IPS-NIHi7 (cell line): ENCODE results near the gene ZNF318.
A peak's percentile ranks its signal among the peaks of the same experiment; 100 is the strongest.
"Not testable (repeated sequence)": the region's sequence is repeated elsewhere in the genome, so short reads cannot be mapped to it uniquely, and the experiment has no call there.

Source experiments
- DNase-seq: peaks from one replicate; pipeline ENCODE4 v3.0.0; 2012; ENCODE audit warnings: mixed read lengths; ENCODE audit errors: extremely low spot score

ZNF318 gene

DNA sequence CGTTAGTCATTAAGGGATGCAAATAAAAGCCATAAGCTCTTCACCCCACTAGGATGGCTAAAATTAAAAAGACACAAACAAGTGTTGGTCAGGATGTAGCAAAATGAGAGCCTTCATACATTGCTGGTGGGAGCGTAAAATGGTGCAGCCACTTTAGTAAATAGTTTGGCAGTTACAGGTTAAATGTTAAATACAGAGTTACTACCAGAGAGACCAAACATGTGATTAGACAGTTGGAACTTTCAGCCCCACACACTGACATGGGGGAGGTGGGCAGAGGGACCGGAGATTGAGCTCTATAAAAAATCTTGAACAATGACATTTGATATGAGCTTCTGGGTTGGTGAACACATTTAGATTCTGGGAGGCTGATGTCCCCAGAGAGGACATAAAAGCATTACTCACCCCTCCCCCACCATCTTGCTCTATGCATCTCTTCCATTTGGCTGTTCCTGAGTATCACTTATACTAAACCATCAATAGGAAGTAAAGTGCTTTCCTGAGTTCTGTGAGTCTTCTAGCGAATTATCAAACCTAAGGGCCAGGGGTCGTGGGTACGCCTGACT is 20.4 kb upstream of the ZNF318 start:
- no peak for DNase-seq

DNA sequence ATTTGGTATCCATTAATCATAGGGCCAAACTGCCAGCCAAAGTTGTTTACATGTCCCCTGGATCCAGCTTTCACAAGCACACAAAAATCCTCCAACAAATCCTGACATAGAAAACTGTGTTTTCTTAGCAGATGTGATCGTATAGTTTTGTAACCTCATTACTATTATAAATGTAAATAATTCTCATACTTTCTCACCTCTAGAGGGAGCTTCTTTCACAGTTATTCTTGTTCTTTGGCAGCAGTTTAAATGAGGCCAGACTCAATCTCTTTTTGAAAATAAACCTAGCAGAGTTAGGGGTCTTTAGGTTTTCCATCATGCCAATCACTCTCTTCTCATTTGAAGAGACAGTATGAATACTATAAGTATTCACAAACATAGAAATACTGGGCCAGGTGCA is 17.0 kb upstream of the ZNF318 start:
- no peak for DNase-seq

DNA sequence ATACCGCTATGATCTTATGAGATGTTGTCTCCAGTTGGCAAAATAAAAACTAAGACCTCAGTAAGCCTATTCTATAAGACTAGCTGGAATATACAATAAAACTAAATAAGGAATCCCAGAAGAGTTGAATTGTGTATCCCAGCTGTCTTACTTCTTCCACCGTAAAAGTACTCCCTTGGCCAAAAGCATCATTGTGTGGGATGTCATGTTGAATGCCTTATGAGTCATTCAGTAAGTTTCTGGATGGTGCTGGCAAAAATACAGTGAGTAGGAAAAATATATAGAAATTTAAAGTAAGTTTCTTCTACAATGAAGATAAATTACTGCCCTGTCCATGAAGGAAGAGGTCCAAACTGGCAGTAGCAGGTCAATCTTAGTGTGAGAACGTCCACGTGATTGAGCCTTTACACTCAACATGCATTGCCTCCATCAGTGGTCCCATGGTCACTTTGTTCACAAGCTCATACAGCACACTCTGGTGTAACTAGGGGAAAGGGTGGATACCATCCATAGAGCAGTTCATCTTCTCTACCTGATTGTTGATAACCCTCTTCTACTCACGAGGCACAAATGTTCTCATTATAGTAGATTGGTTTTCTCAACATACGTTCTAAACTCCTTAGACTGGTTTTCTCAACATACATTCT is 13.7 kb upstream of the ZNF318 start:
- no peak for DNase-seq

DNA sequence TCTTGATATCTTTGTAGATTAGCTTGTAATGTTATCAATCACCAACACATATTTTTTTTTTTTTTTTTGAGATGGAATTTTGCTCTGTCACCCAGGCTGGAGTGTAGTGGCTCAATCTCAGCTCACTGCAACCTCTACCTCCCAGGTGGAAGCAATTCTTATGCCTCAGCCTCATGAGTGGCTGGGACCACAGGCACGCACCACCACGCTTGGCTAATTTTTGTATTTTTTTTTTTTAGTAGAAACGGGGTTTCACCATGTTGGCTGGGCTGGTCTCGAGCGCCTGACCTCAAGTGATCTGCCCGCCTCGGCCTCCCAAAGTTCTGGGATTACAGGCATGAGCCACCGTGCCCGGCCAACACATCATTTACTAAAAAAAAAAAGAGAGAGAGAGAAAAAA is 11.4 kb upstream of the ZNF318 start:
- DNase-seq, result not testable (repeated sequence)

DNA sequence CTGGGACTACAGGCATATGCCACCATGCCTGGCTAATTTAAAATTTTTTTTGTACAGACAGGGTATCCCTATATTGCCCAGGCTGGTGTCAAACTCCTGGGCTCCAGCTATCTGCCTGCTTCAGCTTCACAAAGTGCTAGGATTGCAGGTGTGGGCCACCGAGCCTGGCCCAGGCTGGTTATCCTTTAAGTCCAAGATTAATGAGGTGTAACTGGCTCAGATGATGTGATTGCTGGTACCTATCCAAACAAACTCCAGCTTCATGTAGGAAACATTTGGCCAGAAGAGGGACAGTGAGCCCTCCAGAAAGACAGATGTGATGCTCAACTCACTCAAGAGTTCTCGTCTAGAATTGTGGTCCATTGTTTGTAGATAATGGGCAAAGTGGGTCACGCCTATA is 9.2 kb upstream of the ZNF318 start:
- DNase-seq, result no peak

DNA sequence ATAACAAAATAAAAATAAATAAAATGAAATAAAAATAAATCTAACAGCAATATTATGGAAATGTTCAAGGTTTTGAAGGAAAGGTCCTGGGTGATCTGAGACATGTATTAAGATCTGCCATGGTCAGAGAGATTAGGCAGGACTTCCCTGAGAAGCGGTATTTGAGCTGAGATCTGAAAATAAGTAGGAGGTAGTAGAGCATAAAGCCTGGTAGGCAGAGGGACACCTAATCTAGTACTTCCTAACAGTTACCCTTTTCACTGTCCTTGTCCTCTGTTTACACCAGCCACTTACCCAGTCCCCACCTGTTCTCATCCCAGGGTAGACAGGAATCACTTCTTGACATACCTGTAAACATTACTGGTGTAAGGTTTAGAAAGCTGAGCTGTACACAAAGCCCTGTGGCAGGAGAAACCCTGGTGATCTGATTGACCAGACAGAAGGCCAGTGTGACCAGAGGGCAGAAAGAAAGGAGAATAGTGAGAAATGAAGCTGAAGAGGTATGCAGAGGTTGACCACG is 8.3 kb upstream of the ZNF318 start:
- no peak for DNase-seq

DNA sequence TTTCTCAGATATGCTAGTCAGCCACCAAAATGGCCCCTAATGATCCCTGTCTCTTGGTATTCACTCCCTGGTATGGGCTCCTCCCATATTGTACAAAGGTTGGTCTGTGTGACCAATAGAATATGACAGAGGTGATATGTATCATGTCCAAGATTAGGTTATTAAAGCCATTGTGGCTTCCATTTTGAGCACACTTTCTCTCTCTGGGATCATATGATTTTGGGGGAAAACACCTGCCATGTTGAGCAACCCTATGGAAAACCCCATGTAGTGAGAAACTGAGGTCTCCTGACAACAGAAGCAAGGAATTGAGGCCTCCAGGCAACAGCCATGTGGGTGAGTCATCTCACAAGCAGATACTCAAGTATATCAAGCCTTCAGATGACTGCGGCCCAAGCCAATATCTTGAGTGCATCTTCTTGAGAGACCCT is 7.1 kb upstream of the ZNF318 start:
- DNase-seq, result no peak

DNA sequence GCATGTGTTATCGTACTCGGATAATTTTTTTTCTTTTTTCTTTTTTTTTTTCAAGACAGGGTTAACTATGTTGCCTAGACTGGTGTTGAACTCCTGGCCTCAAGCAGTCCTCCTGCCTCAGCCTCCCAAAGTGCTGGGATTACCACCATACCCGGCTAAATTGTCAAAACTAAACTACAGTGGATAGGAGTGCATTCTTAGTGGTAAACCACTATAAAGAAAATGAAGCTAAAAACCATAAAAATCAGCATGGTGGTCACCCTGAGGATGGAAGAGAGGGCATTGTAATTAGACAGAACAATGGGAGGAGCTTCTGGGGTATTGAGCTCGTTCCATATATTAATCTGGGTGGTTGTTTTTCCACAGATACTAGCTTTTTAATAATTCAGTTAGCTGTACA is 6.2 kb upstream of the ZNF318 start:
- no peak for DNase-seq

DNA sequence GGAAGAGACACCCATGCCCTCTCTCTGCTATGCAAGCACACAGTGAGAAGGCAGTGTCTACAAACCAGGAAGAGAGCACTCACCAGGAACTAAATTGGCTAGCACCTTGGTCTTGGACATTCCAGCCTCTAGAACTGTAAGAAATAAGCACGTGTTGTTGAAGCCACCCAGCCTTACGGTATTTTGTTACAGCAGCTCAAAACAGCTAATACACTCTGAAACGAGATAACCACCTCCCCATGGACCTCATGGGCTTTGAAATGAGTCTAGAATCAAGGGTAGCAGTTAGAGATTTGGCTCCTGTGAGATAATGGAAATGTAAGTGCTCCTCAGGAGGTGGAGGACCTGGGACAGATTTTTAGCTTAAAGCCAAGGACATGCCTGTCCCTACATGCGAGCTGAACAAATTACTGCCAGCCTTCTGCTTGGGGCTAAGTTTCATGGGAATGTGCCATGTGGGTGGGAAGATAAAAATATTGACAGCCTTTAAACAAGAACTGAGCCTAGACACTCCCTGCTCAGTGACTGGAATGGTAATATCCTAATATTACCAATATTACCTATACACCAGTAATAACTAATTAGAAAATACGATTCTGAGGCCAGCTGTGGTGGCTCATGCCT is 3.9 kb upstream of the ZNF318 start:
- no peak for DNase-seq

DNA sequence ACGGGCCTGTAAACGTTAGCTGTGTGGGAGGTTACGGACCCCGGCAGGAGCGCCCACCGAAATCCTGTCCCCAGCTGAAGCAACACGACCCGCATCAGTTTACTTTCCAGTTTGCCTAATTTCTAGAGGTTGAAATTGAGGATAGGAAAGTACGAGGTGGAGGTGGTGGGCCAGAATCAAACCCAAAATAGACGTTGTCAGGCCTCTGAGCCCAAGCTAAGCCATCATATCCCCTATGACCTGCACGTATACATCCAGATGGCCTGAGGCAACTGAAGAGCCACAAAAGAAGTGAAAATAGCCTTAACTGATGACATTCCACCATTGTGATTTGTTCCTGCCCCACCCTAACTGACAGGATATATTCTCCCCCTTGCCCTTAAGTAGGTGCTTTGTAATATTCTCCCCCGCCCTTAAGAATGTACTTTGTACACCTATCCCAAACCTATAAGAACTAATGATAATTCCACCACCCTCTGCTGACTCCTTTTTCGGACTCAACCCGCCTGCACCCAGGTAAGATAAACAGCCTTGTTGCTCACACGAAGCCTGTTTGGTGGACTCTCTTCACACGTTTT is 645 bp upstream of the ZNF318 start:
- DNase-seq, result not testable (repeated sequence)

DNA sequence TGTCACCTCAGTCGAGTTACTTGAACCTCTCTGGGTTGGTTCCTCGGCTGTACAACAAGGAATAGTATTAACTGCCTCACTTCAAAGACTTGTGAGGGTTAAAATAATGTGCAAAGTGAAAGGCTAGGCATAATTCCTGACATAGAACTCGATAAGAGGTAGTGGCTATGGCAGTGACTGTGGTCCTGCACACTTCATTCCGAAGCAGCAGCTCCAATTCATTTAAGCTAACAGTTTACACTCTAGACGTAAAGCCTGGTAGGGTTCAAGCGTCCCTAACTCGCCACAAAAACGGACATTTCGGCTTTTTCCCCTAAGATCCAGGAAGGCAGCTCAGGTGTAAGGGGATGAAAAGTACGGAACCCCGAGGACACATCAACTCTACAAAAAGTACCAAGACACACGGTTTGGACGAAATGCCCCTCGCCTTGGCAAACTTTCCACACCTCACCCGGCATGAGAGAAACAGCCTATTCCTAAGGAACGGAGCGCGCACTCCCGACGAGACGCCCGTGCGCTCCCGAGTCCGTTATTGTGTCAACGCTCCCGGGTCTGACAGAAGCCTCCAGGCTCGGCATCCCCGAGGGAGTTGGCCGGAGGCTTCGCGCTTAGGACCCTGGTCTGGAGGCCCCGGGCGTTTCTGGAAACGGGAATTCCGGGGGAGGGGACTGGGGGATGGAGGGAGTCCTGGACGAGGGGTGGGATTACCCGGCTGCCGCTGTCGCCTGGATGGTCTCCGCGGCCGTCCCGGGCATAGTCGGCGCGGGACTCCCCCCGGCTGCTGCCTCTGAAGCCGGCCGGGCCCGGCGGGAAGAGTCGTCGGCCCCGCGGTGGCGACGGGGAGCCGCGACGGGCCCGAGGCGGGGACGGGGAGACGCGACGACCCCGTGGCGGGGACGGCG is 937 bp downstream of the ZNF318 start:
- peak; percentile 66 for DNase-seq

DNA sequence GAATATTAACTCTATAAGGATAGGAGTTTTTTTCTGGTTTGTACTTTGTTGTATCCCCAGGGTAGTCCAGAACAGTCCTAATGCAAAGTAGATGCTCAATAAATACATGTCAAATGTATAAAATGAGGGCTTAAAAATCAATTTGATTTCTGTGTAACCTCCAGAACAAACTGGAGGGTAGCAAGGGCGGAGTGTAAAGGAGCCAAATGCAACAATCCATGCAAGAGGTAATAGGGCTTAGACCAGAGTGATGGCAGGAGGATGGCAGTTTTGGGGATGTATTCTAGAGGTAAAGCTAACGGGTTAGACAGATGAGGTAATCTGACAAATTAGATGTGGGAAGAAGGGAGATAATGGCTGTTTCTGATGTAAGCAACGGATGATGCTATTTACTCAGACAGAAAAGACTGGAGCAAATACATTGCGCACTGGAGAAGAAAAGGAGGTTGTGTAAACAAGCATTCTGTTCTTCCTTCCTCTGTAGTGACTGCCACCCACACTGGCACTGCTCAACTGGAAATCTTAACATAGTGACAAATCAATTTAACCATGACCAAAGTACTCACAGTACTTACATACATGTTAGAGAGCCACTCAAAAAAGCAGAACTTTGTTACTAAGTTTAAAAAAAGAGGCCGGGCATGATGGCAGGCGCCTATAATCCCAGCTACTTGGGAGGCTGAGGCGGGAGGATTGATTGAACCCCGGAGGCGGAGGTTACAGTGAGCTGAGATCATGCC is 2.0 kb downstream of the ZNF318 start:
- no peak for DNase-seq

DNA sequence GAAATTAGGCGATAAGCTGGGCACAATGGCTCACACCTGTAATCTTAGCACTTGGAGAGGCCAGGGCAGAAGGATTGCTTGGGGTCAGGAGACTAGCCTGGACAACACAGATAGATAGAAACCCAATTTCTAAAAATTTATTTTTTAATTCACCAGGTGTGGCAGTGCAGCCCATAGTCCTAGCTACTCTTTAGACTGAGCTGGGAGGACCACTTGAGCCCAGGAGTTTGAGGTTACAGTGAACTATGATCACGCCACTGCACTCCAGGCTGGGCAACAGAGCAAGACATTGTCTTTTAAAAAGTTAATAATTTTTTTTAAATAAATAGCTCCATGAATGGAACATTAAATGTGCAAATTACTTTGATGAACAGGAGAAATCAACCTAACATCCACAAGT is 8.2 kb downstream of the ZNF318 start:
- DNase-seq, result no peak

DNA sequence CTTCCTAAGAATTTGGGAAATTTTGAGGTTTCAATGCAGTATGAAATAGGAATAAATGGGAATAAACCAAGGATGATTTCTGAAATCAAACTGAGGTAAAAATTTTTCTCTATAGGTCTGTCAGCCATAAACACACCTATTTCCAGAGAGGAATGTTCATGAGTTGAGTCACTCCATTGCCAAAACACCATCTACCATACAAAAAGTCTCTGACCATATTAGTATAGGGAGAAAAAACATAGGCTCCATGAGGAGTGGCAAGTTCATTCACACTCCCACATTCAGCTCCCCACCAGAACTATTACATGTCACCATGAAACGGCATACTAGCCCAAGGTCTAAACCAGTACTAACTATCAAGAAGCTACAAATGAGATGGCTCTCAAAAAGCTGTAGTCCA is 9.6 kb downstream of the ZNF318 start:
- DNase-seq, result no peak

DNA sequence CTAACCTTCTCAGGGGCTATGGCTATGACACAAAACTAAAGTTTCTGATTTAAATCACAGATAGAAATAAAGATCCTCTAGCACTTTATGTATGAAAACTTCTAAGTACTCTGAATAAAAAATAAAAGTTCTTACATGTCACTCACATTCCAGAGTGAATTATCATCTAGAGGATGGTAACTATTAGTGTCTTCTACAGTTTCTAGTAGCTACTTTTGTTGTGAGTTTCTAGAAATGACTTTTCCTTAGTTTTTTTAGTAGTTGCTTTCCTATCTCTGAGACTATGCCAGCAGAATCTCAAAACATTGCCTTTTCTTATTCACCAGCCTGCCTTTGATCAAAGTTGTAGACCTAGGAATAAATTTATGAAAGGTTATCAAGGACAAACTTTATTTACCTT is 10.1 kb downstream of the ZNF318 start:
- no peak for DNase-seq

DNA sequence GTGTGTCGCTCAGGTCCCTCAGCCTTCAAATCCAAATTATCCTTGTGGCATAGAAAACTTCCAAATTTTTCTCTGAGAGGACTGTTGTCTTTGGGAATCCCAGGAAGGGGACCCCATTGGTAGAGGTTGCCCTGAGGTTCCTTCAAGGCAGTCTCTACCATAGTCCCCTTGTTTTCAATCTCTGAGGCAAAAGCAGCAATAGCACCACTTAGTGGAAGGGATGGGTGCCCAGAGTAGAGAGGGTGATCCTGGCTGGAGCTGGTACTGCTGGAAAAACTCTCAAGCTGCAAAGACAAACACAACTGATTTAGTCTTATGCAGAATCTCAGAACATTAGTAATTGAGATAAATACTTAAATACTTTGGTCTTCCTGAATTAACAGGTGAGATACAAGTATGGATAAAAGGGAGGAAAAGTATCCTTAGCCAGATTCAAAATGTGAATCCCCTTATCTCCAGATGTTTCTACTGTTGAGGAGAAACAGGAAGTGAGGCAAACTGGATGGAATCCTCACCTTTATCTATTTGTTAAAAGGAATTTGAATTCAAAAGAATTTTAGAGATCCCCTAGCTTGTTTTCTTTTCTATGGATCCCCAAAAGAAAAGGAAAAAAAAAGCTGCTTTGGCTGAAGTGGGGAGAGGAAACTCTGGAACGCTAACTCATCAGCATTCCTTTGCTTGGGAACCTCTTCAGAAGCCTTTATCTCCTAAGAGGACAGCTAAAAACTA is 13.4 kb downstream of the ZNF318 start:
- peak; percentile 68 for DNase-seq

DNA sequence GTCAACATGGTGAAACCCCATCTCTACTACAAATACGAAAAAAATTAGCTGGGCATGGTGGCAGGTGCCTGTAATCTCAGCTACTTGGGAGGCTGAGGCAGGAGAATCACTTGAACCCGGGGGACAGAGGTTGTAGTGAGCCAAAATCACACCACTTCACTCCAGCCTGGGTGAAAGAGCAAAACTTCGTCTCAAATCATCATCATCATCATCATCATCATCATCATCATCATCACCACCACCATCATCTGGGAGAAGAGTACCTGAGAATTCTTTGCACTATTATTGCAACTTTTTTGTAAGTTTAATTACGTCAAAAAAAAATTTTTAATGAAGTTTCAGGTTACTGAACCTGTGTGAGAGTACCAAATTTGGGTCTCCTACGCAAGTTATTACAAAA is 17.5 kb downstream of the ZNF318 start:
- not testable (repeated sequence) for DNase-seq

DNA sequence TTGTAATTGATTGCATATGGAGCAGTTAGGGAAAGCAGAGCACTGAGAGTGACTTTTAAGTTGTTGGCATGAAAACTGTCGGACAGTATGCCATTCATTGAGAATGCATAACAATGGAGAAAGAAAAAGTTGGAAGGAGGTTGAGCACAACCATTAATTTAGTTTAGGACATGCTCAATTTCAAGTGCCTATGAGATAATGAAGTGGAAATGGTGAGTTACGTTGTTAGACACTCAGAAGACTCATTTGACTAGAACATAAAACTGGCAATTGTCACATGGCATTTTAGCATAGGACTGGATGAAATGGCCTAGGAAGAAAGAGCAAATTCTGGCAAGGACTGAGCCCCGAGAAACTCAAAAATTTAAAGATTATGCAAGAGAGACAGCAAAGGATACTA is 22.0 kb downstream of the ZNF318 start:
- no peak for DNase-seq

DNA sequence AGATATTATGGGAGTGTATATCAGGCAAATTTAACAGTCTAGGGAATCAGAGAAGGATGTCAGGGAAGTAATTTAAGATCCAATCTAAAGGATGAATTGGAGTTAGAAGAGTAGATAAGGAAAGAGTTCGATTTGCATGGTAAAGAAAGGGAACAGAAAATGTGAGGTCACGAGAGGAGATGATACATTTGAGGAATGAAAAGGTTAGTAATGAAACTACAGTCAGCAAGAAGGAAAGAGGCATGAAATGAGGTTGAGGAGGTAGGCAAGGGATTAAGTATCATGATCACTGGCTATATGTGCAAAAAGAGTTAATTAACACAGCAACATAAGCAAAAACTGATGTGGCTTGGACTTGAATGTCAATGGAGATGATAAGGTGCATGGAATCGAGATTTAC is 22.4 kb downstream of the ZNF318 start:
- no peak for DNase-seq

DNA sequence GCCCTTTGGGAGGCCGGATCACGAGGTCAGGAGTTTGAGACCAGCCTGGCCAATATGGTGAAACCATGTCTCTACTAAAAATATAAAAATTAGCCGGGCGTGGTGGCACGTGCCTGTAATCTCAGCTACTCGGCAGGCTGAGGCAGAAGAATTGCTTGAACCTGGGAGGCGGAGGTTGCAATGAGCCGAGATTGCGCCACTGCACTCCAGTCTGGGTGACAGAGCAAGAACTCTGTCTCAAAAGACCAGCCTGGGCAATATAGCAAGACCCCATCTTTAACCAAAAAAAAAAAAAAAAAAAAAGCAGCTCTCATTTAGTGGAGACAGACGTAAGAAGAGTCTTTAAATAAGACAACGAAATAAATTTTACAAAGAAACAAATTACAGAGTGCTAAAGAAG is 23.2 kb downstream of the ZNF318 start:
- DNase-seq, result not testable (repeated sequence)

DNA sequence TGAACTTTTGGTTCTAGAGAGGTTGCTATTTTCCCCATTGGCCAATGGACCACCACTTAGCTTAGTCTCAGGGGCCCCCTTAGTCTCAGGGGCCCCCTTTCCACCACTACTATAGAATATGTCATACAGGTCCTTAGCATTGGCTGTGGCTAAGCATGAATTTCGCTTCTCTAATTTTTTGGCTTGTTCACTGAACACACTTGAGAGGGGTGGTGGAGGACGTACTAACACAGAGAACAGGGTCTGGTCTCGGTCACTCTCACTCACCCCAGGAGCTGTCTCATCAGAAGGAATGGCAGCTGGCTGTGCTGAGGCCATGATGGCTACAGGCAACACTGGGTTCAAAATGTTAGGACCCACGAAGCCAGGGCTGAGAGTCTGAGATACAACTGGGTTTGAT is 30.3 kb downstream of the ZNF318 start:
- no peak for DNase-seq
